ENCODE results near the gene LDB1.

LDB1 gene

GRCh38 chr10:102140913-102141540 is 20.9 kb upstream of the LDB1 start:
- H3K4me3 ChIP-seq, result no peak overlapping the region
- H3K4me1 ChIP-seq, result peaks cover 2 to 9% (median 4%) of the 10 kb centered on the region in 10 experiments
- no peaks in the 10 kb centered on the region for H3K9me3 ChIP-seq (replicated peaks in 1 of 11)
- peaks cover 49 to 100% (median 99%) of the 10 kb centered on the region in 11 experiments; a peak in 21 of 22 replicates for H4K20me1 ChIP-seq
- peaks cover 85 to 100% (median 97%) of the 10 kb centered on the region in 11 experiments for H3K36me3 ChIP-seq
- H3K27ac ChIP-seq, result no peak overlapping the region
- no peak overlapping the region for H3K4me2 ChIP-seq
- no peak for TF ChIP-seq Cebpa-rat (IDR thresholded peaks at IDR 0.05)
- H3K27me3 ChIP-seq, result no peaks in the 10 kb centered on the region
- H3K9ac ChIP-seq, result no peak overlapping the region; a peak in 1 of 22 replicates

GRCh38 chr10:102140218-102140617 is 20.1 kb upstream of the LDB1 start:
- TF ChIP-seq Cebpa-rat (IDR thresholded peaks at IDR 0.05), result no peak
- H3K27me3 ChIP-seq, result no peaks in the 10 kb centered on the region
- no peaks in the 10 kb centered on the region for H3K9me3 ChIP-seq (replicated peaks in 1 of 11)
- H4K20me1 ChIP-seq, result peaks cover 57 to 100% (median 100%) of the 10 kb centered on the region in 11 experiments; a peak in 21 of 22 replicates
- H3K4me1 ChIP-seq, result peaks cover 11 to 17% (median 12%) of the 10 kb centered on the region in 10 experiments
- H3K4me3 ChIP-seq, result no peak overlapping the region
- H3K27ac ChIP-seq, result no peak overlapping the region
- peaks cover 79 to 100% (median 97%) of the 10 kb centered on the region in 11 experiments for H3K36me3 ChIP-seq
- H3K9ac ChIP-seq, result no peak overlapping the region
- no peak overlapping the region for H3K4me2 ChIP-seq

GRCh38 chr10:102139281-102140110 is 19.3 kb upstream of the LDB1 start:
- H3K4me3 ChIP-seq, result no peak overlapping the region
- H3K4me2 ChIP-seq, result no peak overlapping the region
- H4K20me1 ChIP-seq, result peaks cover 64 to 100% (median 100%) of the 10 kb centered on the region in 11 experiments; a peak in 21 of 22 replicates
- peaks cover 18 to 24% (median 19%) of the 10 kb centered on the region in 10 experiments for H3K4me1 ChIP-seq
- H3K36me3 ChIP-seq, result peaks cover 71 to 100% (median 96%) of the 10 kb centered on the region in 11 experiments
- no peak for TF ChIP-seq Cebpa-rat (IDR thresholded peaks at IDR 0.05)
- no peak overlapping the region for H3K27ac ChIP-seq
- no peaks in the 10 kb centered on the region for H3K9me3 ChIP-seq (replicated peaks in 1 of 11)
- no peaks in the 10 kb centered on the region for H3K27me3 ChIP-seq
- 0 out of 22 replicates have a peak overlapping the region, but pooled peaks of 1 of the 11 experiments have one; percentile 9 for H3K9ac ChIP-seq

GRCh38 chr10:102135956-102136526 is 15.9 kb upstream of the LDB1 start:
- Histone ChIP-seq H3K27me3 (no peaks in the 10 kb centered on the region), H3K9ac (peak overlapping the region in 10 of 11 experiments; percentile 21 to 99 (median 46); a peak in 15 of 22 replicates), H3K4me1 (peaks cover 21 to 36% (median 25%) of the 10 kb centered on the region in 10 experiments), H3K9me3 (replicated peaks in 1 of 11) (no peaks in the 10 kb centered on the region), H3K36me3 (peaks cover 38 to 71% (median 62%) of the 10 kb centered on the region in 11 experiments), H3K4me2 (peak overlapping the region; percentile 87 to 100 (median 98)), H3K27ac (no peak overlapping the region), H3K4me3 (0 out of 20 replicates have a peak overlapping the region, but pooled peaks of 2 of the 10 experiments have one; percentile 83 to 94), H4K20me1 (peaks cover 61 to 78% (median 74%) of the 10 kb centered on the region in 11 experiments; a peak in 21 of 22 replicates)
- no peak for TF ChIP-seq Cebpa-rat (IDR thresholded peaks at IDR 0.05)

- peaks cover 21 to 40% (median 30%) of the 10 kb centered on the region in 10 experiments for H3K4me1 ChIP-seq
- H3K9me3 ChIP-seq (replicated peaks in 1 of 11), result no peaks in the 10 kb centered on the region
- peak overlapping the region; percentile 69 to 100 (median 94) for H3K4me3 ChIP-seq
- no peaks in the 10 kb centered on the region for H3K27me3 ChIP-seq
- TF ChIP-seq Cebpa-rat (IDR thresholded peaks at IDR 0.05), result no peak
- peak overlapping the region; percentile 87 to 100 (median 98) for H3K9ac ChIP-seq
- peak overlapping the region; percentile 84 to 100 (median 98); a peak in 21 of 22 replicates for H3K27ac ChIP-seq
- peaks cover 51 to 62% (median 58%) of the 10 kb centered on the region in 11 experiments; a peak in 21 of 22 replicates for H4K20me1 ChIP-seq
- H3K36me3 ChIP-seq, result peaks cover 22 to 54% (median 46%) of the 10 kb centered on the region in 11 experiments
- H3K4me2 ChIP-seq, result peak overlapping the region; percentile 87 to 100 (median 98)
Observed at GRCh38 chr10:102134416-102134815, 14.2 kb upstream of the LDB1 start.

GRCh38 chr10:102133373-102134195 is 13.4 kb upstream of the LDB1 start:
- Histone ChIP-seq H3K4me2 (peak overlapping the region; percentile 87 to 100 (median 98)), H3K9ac (peak overlapping the region; percentile 87 to 100 (median 98)), H3K4me1 (peaks cover 21 to 40% (median 30%) of the 10 kb centered on the region in 10 experiments), H4K20me1 (peaks cover 43 to 53% (median 50%) of the 10 kb centered on the region in 11 experiments; a peak in 21 of 22 replicates), H3K27me3 (no peaks in the 10 kb centered on the region), H3K9me3 (replicated peaks in 1 of 11) (no peaks in the 10 kb centered on the region), H3K4me3 (peak overlapping the region; percentile 69 to 100 (median 94)), H3K27ac (peak overlapping the region; percentile 84 to 100 (median 98)), H3K36me3 (peaks cover 13 to 46% (median 37%) of the 10 kb centered on the region in 11 experiments)
- TF ChIP-seq Cebpa-rat (IDR thresholded peaks at IDR 0.05), result no peak

- no peak for TF ChIP-seq Cebpa-rat (IDR thresholded peaks at IDR 0.05)
- Histone ChIP-seq H3K4me2 (peak within 1 kb of the TSS; percentile 87 to 100 (median 98)), H3K4me3 (peak within 1 kb of the TSS; percentile 69 to 100 (median 94)), H3K9ac (peak within 1 kb of the TSS; percentile 87 to 100 (median 98)), H3K9me3 (replicated peaks in 1 of 11) (no peaks in the 10 kb centered on the region), H3K4me1 (peaks cover 21 to 40% (median 30%) of the 10 kb centered on the region in 10 experiments), H3K27ac (peak within 1 kb of the TSS; percentile 84 to 100 (median 98)), H3K36me3 (peaks cover 5 to 38% (median 29%) of the 10 kb centered on the region in 11 experiments), H3K27me3 (no peaks in the 10 kb centered on the region), H4K20me1 (peaks cover 34 to 45% (median 42%) of the 10 kb centered on the region in 11 experiments; a peak in 21 of 22 replicates)
Observed at GRCh38 chr10:102132563-102133372, 12.6 kb upstream of the LDB1 start, which contains the start of gene PPRC1. Gene PPRC1, plus strand, starts transcription at chr10:102133040. Its CDS starts 29 bp downstream, at chr10:102133069.
